H1 (cell line): Measurements from ENCODE around the gene USP3.

Source experiments
- CHD1 ChIP-seq: IDR thresholded peaks from 2 replicates; pipeline ENCODE4 v1.6.1; 2012; ENCODE audit warnings: low read depth, low read length, improper control_type of control experiment
- CREB1 ChIP-seq: IDR thresholded peaks from 2 replicates; pipeline ENCODE4 v1.6.1; 2012; ENCODE audit warnings: inconsistent platforms
- EZH2 ChIP-seq: fragments of 200-600 bp; sonication (generic); IDR thresholded peaks from 2 replicates; pipeline ENCODE4 v1.7.1; 2012; ENCODE audit warnings: low read depth, mild to moderate bottlenecking, moderate library complexity, low read length, inconsistent platforms; ENCODE audit not compliant: severe bottlenecking
- HDAC6 ChIP-seq: IDR thresholded peaks from one replicate; pipeline ENCODE4 v1.7.1; 2012; ENCODE audit warnings: low read depth, mild to moderate bottlenecking, inconsistent platforms, low read length, moderate library complexity
- JUND ChIP-seq: IDR thresholded peaks from 2 replicates; pipeline ENCODE4 v1.6.1; 2011; ENCODE audit warnings: mild to moderate bottlenecking, improper control_type of control experiment, low read length
- PHF8 ChIP-seq: fragments of 200-600 bp; sonication (generic); conservative IDR thresholded peaks from 2 replicates; pipeline ENCODE4 v1.7.1; 2012; ENCODE audit warnings: low read depth, mild to moderate bottlenecking, inconsistent platforms, low read length, moderate library complexity
- POLR2A ChIP-seq, 2 experiments: IDR thresholded peaks; 1 replicate in 1 of 2; 2 replicates in 1 of 2; pipeline ENCODE4 v1.6.1; 2011; ENCODE audit warnings: low read depth in 2 of 2, low read length in 2 of 2, mild to moderate bottlenecking in 2 of 2; ENCODE audit errors: control extremely low read depth in 1 of 2
- POLR2AphosphoS5 ChIP-seq: IDR thresholded peaks from 2 replicates; pipeline ENCODE4 v1.6.1; 2011; ENCODE audit warnings: low read depth, low read length
- RAD21 ChIP-seq, 2 experiments: IDR thresholded peaks in 1 of 2; conservative IDR thresholded peaks in 1 of 2; 2 replicates each; pipeline ENCODE4 v1.6.1; 2011; ENCODE audit warnings: low read depth in 2 of 2, low read length in 2 of 2, improper control_type of control experiment in 1 of 2, inconsistent platforms in 1 of 2, mild to moderate bottlenecking in 1 of 2, moderate library complexity in 1 of 2
- SIN3A ChIP-seq, 2 experiments: IDR thresholded peaks in 1 of 2; conservative IDR thresholded peaks in 1 of 2; 2 replicates each; pipeline ENCODE4 v1.6.1; 2011 to 2012; ENCODE audit warnings: low read length in 2 of 2, improper control_type of control experiment in 1 of 2, low read depth in 1 of 2, mild to moderate bottlenecking in 1 of 2
- TAF1 ChIP-seq: IDR thresholded peaks from 2 replicates; pipeline ENCODE4 v1.6.1; 2011; ENCODE audit warnings: mild to moderate bottlenecking, low read depth, low read length
- TBP ChIP-seq: IDR thresholded peaks from 2 replicates; pipeline ENCODE4 v1.6.1; 2011; ENCODE audit warnings: low read depth, low read length, improper control_type of control experiment
- TF ChIP-seq, protein P1 (sequence below), 3 experiments: IDR thresholded peaks; 1 replicate in 2 of 3; 2 replicates in 1 of 3; pipeline versions ENCODE4 v1.5.1 to v1.6.1; 2011; ENCODE audit warnings: low read length in 3 of 3, mild to moderate bottlenecking in 3 of 3, inconsistent platforms in 2 of 3, low read depth in 1 of 3, moderate library complexity in 1 of 3; ENCODE audit not compliant: insufficient read depth in 1 of 3; ENCODE audit errors: control extremely low read depth in 1 of 3

DNA sequence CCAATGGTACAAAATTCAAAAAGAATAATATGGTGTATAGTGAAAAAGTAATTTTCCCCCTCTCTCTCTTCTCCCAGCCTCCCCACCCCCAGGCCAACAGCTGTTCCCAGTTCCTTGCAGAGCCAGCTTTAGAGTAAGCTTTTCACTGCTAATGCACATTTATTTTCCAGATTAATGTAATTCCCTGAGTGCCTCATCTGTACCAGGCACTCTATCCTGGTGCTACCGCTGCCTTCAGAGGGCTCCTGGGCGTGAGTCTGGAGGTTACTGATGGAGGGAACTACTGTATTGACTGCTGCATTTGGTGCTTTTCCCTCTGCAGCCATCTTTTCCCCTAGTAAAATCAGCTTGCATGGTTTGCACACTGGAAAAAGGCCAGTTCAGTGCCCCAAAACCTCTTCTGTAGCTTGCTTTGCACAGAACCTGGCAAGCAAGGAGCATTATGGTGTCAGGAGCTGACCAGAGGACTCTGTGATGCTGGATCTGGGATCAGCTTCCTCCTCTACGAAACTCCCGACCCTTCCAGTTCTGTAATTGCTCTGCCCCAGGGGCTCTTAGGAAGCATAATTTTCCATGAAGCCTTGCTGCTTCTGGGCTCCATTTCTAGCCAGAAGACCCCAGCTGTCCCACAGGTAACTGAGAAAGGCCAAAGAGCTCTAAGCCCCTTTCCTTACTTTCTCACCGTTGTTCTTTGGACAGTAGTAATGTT is 8.5 kb upstream of the USP3 start:
- TF ChIP-seq EZH2, result no peak
- TF ChIP-seq, protein P1, sequence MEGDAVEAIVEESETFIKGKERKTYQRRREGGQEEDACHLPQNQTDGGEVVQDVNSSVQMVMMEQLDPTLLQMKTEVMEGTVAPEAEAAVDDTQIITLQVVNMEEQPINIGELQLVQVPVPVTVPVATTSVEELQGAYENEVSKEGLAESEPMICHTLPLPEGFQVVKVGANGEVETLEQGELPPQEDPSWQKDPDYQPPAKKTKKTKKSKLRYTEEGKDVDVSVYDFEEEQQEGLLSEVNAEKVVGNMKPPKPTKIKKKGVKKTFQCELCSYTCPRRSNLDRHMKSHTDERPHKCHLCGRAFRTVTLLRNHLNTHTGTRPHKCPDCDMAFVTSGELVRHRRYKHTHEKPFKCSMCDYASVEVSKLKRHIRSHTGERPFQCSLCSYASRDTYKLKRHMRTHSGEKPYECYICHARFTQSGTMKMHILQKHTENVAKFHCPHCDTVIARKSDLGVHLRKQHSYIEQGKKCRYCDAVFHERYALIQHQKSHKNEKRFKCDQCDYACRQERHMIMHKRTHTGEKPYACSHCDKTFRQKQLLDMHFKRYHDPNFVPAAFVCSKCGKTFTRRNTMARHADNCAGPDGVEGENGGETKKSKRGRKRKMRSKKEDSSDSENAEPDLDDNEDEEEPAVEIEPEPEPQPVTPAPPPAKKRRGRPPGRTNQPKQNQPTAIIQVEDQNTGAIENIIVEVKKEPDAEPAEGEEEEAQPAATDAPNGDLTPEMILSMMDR (IDR thresholded peaks at IDR 0.05; ENCODE audit: control extremely low read depth in 1 of 3, insufficient read depth in 1 of 3, low read depth in 1 of 3, low read length in 3 of 3), result no peak
- TF ChIP-seq CHD1, result no peak
- TF ChIP-seq HDAC6, result no peak
- TF ChIP-seq CREB1, result no peak
- no peak for TF ChIP-seq RAD21 (IDR thresholded peaks at IDR 0.05 in 1 of 2, conservative IDR thresholded peaks at IDR 0.05 in 1 of 2; ENCODE audit: low read depth in 2 of 2, low read length in 2 of 2)
- no peak for TF ChIP-seq POLR2A (IDR thresholded peaks at IDR 0.05; ENCODE audit: control extremely low read depth in 1 of 2, low read depth in 2 of 2, low read length in 2 of 2)
- no peak for TF ChIP-seq TAF1
- TF ChIP-seq PHF8, result no peak
- TF ChIP-seq POLR2AphosphoS5, result no peak
- TF ChIP-seq JUND, result no peak
- no peak for TF ChIP-seq TBP
- TF ChIP-seq SIN3A (conservative IDR thresholded peaks at IDR 0.05 in 1 of 2, IDR thresholded peaks at IDR 0.05 in 1 of 2; ENCODE audit: low read depth in 1 of 2, low read length in 2 of 2), result no peak
